Body of pancreas (tissue), 4 donors: Measurements from ENCODE around the gene ABI1.

Experiments used
- CTCF ChIP-seq, 7 experiments: fragments of 450-650 bp in 4 of 7; fragments of 200-600 bp in 3 of 7; sonication (generic) in 3 of 7; IDR thresholded peaks; one replicate each; pipeline ENCODE4 v1.5.1; 2016 to 2019; ENCODE audit warnings: antibody characterized with exemption in 7 of 7
- POLR2A ChIP-seq, 3 donors: fragments of 450-650 bp; IDR thresholded peaks; one replicate each; pipeline ENCODE4 v1.6.1; 2016; ENCODE audit warnings: antibody characterized with exemption in 3 of 3, mild to moderate bottlenecking in 2 of 3

DNA sequence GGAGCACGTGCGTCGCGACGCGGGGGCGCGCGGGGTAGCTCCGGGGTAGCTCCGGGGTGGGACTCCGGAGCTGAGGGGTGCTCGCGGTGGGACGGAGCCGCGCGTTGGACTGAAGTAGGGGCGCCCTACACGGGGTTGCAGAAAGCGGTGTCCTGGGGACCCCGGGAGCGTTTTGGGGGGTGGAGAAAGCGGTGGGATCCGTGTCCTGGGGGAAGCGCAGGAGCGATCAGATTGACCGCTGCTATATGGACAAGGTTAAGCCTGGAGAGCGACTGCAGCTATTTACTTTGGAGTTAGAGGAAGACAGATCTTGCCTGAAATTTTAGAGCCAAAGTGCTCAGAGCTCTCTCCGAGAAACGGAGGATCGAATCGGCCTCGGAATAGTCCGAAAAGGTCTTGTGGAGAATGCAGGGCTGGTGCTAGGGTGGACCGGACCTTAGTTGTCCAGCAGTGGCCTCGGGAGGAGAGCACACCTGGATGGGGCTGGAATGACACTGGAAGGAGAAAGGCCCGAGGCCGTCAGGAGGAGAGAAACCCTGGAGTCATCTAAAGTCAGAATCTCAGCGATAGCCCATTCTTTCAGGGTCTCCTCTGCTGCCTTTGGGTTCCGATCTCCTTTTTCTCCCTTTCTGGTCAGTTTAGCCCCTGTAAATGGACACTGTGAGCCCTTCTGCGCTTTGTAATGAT lies 162.7 kb downstream of the ABI1 start:
- TF ChIP-seq CTCF (IDR thresholded peaks at IDR 0.05) (no peak), POLR2A (IDR thresholded peaks at IDR 0.05) (no peak)
